ENCODE measurements around the gene ELOVL7. TPM values are rescaled to one million over a fixed set of nuclear protein-coding genes. Genes with fewer than 3 reads are reported as not detected.
"Not testable (repeated sequence)": the region's sequence is repeated elsewhere in the genome, so short reads cannot be mapped to it uniquely, and the experiment has no call there.

ELOVL7 gene
- total RNA-seq, 4 donors from 2014 or later = 2.1 to 14.3 (median 7.5) TPM

GRCh38 chr5:60821488-60822284 is 22.4 kb downstream of the ELOVL7 start:
- ATAC-seq (ENCODE audit: low FRiP score) (no peak), DNase-seq (ENCODE audit: low spot score) (no peak)
- TF ChIP-seq, protein P1, sequence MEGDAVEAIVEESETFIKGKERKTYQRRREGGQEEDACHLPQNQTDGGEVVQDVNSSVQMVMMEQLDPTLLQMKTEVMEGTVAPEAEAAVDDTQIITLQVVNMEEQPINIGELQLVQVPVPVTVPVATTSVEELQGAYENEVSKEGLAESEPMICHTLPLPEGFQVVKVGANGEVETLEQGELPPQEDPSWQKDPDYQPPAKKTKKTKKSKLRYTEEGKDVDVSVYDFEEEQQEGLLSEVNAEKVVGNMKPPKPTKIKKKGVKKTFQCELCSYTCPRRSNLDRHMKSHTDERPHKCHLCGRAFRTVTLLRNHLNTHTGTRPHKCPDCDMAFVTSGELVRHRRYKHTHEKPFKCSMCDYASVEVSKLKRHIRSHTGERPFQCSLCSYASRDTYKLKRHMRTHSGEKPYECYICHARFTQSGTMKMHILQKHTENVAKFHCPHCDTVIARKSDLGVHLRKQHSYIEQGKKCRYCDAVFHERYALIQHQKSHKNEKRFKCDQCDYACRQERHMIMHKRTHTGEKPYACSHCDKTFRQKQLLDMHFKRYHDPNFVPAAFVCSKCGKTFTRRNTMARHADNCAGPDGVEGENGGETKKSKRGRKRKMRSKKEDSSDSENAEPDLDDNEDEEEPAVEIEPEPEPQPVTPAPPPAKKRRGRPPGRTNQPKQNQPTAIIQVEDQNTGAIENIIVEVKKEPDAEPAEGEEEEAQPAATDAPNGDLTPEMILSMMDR (IDR thresholded peaks at IDR 0.05) = no peak

- TF ChIP-seq, protein P1 (IDR thresholded peaks at IDR 0.05) = no peak
- DNase-seq (ENCODE audit: low spot score) (no peak), ATAC-seq (ENCODE audit: low FRiP score) (no peak)
Measured at GRCh38 chr5:60820593-60821487, 23.2 kb downstream of the ELOVL7 start.

GRCh38 chr5:60816138-60816537 is 27.9 kb downstream of the ELOVL7 start:
- not testable (repeated sequence) for ATAC-seq (ENCODE audit: low FRiP score)

DNA sequence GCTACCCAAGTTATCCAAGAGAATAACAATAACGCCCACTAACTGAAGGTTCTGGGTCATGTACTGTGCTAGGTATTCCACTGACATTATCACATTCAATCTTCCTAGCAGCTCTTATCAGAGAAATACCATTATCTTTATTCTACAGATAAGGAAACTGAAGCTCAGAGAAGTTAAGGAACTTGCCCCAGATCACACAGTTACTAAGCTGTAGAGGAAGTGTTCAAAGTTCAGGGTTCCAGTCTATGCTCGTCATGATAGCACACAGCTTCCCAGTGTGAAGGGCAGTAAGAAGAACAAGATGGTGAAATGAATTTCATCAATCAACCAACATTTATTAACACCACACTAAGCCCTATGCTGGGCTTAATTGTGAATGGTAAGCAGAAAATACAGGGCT is 29.6 kb downstream of the ELOVL7 start:
- DNase-seq (ENCODE audit: low spot score) (no peak), ATAC-seq (ENCODE audit: low FRiP score) (no peak)
- TF ChIP-seq, protein P1 (IDR thresholded peaks at IDR 0.05) = no peak

More at GRCh38 chr5:60816138-60816537, 27.9 kb downstream of the ELOVL7 start:
- not testable (repeated sequence) for DNase-seq (ENCODE audit: low spot score)

DNA sequence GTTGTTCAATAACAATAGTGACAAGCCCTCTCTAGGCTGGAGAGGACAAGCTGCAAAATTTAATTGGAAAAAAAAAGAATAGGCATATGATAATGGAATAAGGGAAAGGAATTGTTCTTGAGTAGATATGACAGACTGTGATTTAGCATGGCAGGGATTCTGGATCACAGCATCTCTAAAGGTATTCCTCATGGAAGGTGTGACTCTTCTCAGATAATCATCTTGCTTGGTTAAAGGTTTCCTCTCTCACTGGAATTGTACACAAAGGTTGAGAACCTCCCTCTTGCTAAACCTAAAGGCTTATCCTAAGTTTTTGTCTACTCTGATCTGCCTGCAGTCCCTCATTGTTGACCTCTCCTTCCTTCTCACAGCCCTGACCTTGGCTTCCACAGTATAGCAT is 31.6 kb downstream of the ELOVL7 start:
- TF ChIP-seq, protein P1 (IDR thresholded peaks at IDR 0.05) = no peak
- ATAC-seq (ENCODE audit: low FRiP score) (no peak), DNase-seq (ENCODE audit: low spot score) (no peak)

GRCh38 chr5:60811105-60811504 is 33.0 kb downstream of the ELOVL7 start:
- no peak for DNase-seq (ENCODE audit: low spot score)
- no peak for ATAC-seq (ENCODE audit: low FRiP score)
- TF ChIP-seq, protein P1 (IDR thresholded peaks at IDR 0.05) = no peak

DNA sequence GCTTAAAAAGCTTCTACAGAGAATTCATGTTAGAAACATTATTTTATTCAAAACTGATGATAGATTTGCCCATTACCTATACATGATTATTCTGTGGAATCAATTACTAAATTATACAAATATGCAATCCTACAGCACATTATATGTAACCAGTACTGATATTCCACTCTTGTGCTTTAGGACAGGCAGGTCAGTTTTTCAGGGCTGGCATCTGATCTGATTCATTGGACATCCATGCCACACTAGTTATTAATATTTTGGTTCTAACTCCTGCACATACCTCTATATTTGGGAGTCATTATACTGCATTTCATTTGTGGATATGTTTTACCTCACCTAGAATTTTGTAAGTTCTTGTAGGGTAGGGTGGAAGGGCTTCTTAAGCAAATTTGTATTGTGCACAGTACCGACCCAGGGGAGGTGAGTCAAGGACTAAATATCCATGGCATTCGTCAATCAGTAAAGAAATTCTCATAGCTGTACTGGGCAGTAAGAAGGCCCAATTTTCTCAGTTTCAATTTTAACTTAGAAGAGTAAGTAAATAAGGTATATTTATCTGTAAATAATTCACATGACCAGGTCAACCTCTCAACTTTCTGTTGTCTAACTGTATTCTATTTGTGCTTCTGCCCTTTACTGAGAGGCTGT is 33.5 kb downstream of the ELOVL7 start:
- no peak for ATAC-seq (ENCODE audit: low FRiP score)
- no peak for DNase-seq (ENCODE audit: low spot score)
- TF ChIP-seq, protein P1 (IDR thresholded peaks at IDR 0.05) = no peak
